NCI-H226 (cell line): Measurements from ENCODE around the gene CAPN11.
A peak's percentile ranks its signal among the peaks of the same experiment; 100 is the strongest.
"Not testable (repeated sequence)": the region's sequence is repeated elsewhere in the genome, so short reads cannot be mapped to it uniquely, and the experiment has no call there.

ENCODE experiments used
- DNase-seq: peaks from one replicate; pipeline ENCODE4 v3.0.0-alpha.2; 2015

The CAPN11 gene

DNA sequence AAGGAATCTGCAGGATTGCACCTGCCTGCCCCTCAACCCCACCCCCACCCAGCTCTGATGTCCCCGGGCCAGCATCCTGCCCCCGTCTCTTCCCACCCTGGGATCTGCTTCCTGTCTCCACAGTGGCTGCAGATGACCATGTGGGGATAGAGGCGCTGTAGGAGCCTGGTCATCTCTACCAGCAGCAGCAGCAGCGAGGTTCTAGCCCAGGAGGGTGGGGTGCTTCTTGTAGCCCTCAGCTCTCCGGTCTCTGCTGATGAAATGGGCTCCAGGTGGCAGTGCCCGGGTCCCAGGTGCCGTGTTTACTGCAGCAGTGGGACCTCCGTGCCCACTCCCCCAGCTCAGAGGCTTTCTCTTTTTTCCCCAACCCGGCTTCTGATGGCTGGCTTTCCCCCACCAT is 25.2 kb downstream of the CAPN11 start:
- DNase-seq = no peak

DNA sequence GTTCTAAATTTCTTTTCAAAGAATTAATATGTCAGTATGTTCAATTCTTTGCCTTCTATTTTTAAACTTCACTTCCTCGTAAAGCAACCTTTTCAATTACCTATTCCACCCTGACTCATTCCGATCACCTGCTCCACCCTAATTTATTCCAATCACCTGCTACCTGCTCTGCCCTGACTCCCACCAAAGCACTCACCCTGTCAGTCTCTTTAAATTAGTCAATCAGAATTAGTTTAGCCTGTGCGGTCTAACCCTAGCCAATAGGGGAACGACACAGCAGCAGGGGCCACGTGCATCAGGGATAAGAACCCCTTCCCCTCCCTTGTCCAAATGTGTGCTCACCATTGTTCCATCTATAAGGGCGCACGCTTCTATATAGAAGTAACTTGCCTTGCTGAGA is 26.7 kb downstream of the CAPN11 start:
- DNase-seq = not testable (repeated sequence)

DNA sequence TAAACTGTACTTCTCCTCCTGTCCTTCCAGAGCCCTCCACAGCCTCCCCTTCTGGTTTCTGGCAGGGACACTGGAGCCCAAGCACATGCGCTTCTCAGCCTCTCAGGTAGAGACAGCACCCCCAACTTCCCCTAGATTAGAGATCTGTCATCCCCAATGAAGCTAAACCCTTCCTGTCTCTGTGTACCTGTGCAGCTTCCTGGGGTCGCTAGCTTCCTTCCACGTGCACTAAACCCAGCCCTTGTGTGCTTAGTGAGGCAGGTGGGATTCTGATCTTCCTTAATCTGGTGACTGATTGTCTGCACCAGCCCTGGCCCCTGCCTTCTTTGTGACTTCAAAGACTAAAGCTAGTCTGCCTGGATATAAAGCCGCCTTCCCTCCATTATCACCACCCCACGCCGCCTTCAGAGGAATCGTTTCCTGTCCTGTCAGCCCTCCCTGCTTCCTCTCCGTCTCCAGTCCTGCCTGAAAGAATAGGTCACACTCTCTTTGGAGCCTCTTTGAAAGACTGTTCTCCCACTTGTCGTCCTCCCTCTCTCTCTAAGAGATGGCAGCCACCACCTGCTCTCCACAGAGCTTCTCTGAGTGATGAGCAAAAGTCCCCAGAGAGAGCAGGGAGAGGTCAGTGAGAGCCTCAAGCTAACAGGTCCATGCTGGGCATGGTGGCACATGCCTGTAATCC is 27.5 kb downstream of the CAPN11 start:
- DNase-seq = no peak

DNA sequence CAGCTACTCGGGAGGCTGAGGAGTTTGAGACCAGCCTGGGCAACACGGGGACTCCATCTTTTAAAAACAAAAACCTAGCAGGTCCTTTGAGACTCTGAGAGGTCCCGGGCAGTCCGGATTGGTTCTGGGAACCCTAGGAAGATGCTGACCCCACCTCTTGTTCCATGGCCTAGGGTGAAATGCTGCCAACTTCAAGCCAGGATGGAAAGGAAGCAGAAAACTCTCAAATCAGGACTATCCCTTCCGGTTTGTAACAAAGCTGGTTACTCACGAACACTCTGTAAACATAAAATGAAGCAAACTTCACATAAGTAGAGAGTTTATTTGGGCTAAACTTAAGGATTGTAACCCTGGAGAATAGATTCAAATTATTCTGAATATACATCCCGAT is 28.0 kb downstream of the CAPN11 start:
- no peak for DNase-seq

DNA sequence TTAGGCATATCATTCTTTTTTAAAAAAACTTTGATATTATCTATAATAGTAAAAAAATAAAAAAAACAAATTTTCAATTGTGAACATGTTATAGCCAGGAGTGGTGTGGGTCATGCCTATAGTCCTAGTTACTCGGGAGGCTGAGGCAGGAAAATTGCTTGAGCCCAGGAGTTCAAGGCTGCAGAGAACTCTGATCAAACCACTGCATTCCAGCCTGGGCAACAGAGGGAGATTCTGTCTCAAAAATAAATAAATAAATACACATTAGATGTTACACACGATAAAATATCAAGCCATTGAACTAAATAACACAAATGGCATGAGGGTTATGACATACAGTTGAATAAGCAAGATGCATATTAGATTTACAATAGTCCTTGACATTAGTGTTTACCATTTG is 30.2 kb downstream of the CAPN11 start:
- DNase-seq = no peak

DNA sequence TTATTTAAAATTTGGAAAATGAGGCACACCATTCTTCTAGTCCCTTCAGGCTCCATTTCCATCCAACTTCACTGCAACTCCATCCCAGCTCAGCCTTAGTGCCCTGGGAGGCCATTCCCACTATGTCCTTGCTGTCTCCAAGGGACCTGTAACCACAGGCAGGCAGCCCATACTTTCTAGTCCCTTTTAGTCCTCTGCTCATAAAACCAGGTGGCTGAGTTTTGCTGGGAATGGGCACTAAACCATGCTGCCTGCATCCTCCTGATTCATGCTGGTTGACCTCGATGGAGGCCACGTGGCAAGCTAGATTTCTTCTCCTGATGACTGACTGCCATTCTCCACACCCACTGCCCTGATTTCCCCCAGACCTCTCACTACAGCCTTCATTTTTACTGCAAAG is 30.6 kb downstream of the CAPN11 start:
- DNase-seq = no peak

DNA sequence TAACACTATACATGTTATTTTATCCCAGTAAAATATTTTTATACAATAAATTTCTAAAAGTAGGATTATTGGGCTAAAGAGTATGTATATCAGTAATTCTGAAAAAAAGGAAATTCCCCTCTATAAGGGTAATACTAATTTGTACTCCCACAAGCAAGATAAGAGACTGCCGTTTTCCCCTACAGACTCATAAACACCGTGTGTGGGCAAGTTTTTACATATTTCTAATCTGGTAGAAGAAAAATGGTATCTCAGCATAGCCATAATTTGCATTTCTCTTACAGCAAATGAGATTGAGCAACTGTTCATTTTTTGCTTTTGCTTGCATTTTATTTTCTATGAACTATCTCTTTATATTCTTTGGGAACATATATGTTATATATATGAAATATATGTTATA is 32.1 kb downstream of the CAPN11 start:
- DNase-seq = peak; percentile 8

DNA sequence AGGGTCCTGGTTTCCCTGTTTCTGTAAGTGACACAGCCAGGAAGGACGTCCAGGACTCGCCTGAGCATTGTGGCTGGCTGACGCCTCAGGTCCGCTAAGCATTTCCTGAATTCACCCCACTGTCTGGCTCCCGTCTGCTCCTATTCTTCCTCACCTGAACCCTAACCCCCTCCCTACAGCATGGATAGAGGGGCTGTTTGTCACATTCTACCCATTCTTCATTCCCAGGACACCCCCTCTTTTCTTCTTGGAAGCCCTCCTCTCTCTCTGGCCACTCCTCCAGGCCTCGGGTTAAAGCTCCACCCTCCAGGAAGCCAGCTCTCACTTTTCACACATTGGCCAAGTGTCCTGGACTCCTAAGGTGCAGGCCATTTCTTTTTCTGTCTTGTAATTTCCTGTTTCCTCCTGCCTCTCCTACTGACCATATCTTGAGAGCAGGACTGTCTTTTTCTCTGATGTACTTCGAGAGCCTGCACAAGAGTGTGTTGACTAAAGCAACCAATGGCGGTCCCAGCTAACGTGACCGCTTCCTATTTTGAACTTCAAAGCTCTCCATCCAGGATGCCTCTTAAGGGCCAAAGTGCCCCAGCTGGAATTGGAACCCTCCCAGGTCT is 33.9 kb downstream of the CAPN11 start:
- peak; percentile 14 for DNase-seq

DNA sequence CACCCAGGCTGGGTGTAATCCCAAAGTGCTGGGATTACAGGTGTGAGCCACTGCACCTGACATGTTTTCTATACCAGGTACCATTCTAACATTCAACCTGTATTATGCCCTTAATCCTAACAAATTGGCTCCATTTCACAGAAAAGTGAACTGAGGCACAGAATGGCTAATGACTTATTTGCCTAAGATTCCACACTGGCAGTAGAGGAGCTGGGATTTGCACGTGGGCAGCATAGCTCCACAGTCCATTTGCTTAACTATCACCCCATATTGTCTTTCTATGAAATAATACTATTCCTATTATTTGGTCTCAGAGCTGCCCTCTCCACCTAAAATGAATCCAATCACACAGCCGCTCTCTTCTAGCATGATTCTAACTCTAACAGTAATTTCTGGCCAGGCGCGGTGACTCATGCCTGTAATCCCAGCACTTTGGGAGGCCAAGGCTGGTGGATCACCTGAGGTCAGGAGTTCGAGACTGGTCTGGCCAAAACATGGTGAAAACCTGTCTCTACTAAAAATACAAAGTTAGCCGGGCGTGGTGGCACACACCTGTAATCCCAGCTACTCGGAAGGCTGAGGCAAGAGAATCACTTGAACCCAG is 34.8 kb downstream of the CAPN11 start:
- no peak for DNase-seq

DNA sequence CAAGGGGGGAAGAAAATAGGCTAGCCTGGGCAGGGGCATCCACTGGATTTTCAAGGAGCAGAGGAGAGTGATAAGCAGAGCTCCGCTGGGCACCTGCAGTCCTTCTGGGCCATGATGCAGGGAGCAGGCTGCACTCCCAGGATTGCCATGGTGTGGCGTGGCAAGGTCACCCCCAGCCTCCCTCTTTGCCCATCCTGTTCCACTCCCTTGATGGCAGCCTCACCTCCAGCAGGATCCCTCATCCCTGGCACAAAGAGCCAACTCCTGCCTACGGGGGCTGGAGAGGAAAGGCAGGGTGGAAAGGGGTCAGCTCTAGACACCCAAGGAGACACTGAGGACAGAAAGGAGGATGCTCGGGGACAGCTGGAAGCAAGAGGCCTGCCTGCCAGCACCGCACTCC is 35.7 kb downstream of the CAPN11 start:
- DNase-seq = no peak

DNA sequence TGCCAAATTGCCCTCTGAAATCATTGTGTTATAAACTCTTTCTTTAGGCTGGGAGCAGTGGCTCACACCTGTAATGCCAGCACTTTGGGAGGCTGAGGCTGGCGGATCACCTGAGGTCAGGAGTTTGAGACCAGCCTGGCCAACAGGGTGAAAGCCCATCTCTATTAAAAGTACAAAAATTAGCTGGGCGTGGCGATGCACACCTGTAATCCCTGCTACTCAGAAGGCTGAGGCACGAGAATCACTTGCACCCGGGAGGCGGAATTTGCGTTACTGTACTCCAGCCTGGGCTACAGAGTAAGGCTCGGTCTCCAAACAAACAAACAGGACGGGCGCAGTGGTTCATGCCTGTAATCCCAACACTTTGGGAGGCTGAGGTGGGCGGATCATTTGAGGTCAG is 37.7 kb downstream of the CAPN11 start:
- not testable (repeated sequence) for DNase-seq

DNA sequence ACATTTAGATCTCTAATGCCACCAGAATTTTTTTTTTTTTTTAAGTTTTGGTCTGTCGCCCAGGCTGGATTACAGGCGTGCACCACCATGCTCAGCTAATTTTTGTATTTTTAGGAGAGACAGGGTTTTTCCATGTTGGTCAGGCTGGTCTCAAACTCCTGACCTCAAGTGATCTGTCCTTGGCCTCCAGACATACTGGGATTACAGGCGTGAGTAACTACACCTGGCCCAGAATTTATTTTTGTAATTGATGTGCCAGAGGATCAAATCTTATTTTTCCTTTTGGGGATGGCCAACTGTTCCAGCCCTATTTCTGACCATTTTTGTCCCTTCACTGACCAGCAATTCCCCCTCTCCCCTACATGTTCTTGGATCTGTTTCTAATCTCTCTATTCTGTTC is 40.1 kb downstream of the CAPN11 start:
- DNase-seq = no peak

DNA sequence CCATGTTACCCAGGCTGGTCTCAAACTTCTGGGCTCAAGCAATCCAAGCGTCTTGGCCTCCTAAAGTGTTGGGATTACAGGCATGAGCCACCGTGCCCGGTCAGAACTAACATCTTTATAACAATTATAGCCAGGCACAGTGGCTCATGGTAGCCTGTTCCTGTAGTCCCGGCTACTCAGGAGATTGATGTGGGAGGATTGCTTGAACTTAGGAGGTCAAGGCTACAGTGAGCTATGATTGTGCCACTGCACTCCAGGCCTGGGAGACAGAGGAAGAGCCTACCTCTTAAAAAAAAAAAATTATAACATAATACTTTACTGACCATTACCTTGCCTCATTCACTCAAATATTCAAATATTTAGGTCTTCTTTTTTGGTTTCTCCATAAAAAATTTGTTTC is 41.3 kb downstream of the CAPN11 start:
- no peak for DNase-seq

DNA sequence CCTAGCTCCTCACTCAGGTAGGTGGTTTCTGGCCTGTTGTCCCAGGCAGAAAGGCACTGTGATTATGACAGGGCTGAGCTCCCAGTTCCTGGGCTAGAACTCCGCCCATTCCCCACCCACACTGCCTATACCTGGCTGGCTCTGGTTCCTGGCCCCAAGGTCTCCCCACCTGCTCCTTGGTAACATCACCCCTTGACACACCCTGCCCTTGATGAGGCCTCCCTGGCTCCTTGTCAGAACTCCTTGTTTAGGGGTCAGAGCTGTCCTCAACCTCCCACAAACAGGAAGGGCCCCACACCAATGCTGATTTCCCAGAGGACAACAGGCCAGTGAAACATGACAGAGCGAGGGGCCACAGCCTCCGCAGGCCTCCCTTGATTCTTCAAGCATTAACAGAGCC is 42.6 kb downstream of the CAPN11 start:
- no peak for DNase-seq

DNA sequence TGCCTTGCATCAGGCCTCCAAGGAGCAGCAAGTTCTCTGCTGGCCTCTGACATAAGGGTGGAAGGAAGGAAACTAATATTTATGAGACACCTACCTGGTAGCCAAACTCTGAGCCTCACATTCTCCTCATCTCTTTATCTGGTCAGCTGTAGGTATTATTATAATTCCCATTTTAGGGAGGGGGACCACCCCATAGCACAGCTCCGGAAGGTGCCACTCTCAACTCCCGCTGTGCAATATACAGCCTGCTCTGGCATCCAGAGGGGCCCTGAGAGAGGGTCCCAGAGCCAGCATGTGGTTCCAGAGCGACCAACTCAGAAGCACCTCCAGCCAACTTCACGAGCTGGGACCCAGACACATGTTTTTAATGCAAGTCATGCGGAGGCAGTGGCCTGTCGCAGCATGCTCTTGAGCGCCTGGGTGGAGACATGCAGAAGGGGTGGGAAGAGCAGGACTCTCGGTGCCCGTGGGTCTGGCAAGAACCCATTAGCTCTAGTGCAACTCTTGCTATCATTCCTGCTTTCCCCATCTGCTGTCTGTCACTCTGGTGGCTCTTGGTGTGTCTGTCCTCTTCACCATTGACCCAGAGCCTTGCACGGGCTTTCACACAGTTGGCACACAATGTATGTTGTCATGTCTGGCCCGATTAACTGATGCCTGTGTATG is 43.2 kb downstream of the CAPN11 start:
- DNase-seq = no peak

DNA sequence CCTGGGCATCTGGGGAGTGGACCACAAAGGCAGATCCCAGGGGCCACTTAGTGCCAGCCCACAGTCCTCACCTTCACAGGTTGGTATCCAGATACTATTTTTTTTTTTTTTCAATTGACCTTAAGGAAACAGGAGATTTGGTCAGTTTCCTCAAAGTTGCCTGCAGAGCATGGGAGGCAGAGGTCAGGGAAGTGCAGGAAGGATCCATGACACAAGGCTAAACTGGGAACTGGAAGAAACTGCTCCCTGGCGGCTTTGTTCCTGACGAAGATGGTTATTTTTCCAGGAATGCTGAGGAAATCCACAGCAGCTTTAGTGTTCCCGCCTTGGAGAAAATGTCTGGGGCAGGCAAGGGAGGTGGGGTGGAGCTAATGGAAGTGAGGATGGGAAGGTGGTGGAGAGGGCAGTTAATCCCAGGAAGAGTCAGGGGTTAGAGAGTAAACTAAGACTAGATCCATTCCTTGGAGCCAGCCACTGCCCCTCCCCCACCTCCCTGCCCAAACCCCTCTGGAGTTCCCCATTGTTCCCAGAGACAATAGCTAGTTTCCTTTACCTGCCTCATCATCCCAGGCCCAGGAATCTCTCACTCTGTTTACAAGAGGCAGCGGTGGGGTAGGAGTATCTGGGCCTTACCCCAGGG is 43.8 kb downstream of the CAPN11 start:
- no peak for DNase-seq

DNA sequence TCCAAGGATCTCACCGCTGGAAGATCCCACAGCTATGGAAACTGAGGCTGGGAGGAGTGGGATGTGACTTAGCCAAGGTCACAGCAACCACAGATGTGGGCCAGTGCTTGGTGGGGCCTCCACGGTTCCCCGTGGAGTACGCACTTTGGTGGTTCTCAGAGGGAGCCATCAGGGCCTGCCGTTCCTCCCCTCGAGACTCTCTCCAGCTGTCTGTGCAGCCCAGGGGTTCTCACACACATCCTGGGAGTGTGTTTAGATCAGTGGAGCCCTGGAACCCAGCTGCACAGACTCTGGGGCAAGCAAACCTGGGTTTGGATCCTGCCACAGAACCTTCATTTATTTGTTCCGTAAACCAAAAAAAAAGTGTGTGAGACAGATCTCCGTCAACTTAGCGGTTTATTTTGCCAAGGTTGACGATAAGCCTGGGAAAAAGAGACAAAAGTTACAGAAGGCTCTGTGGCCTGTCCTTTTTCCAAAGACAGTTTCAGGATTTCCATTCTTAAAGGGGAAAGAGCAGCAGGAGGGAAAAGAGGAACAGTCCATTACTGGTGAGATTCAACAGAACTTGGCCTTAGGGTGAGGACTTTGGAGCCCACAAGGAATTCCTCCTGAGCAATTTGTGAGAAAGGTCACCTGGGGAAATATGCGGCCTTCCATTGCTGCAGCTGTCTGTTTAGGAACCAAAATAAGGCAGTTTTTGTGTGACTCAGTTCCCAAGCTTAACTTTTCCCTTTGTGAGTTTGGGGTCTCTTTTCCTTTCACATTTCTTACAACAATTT is 44.5 kb downstream of the CAPN11 start:
- DNase-seq = no peak

DNA sequence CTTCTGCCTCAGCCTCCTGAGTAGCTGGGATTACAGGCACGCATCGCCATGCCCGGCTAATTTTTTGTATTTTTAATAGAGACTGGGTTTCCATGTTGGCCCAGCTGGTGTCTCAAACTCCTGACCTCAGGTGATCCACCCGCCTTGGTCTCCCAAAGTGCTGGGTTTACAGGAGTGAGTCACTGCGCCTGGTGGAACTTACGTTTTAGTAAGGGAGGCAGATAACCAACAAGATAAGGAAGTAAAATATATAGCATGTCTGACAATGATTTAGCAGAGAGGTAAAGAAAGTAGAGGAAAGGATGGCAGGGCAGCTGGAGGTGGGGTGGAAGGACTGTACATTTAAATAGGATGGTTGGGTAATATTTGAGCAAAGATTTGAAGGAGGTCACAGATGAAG is 45.3 kb downstream of the CAPN11 start:
- DNase-seq = no peak

DNA sequence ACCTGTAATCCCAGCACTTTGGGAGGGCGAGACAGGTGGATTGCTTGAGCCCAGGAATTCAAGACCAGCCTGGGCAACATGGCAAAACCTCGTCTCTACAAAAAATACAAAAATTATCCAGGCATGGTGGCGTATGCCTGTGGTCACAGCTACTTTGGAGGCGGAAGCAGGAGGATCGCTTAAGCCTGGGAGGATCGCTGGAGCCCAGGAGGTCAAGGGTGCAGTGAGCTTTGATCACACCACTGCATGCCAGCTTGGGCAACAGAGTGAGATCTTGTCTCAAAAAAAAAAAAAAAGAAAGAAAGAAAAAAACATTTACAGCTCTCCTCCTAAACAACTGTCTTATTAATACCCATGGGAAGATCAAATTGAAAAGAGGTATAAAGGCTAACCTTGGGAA is 49.3 kb downstream of the CAPN11 start:
- DNase-seq = no peak

DNA sequence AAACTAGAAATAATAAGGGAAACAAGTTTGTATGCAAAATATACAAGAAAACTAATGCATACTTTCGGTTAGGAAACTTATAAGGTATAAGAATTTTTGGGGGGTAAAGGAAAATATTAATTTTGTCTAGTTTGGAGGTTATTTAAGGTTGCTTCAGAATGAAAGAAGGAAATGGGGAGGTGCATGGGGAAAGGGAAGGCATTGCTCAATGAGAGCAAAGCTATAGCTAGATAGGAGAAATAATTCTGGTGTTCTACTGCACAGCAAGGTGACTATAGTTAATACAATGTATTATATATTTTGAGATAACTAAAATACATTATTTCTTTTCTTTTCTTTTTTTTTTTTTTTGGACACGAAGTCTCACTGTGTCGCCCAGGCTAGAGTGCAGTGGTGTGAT is 52.7 kb downstream of the CAPN11 start:
- no peak for DNase-seq

DNA sequence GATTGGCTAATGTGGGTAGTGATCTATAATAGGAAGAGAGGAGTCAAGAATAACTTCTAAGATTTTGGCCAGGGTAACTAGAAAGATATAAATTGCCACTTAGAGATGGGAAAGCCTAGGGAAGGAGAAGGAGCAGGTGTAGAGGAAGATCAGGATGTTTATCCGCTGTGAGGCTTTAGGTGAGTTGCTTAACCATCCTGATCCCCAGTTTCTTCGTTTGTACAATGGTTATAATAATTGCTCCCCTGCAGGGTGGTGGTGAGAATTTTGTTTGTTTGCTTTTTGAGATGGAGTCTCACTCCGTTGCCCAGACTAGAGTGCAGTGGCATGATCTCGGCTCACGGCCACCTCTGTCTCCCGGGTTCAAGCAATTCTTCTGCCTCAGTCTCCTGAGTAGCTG is 55.7 kb downstream of the CAPN11 start:
- DNase-seq = no peak

DNA sequence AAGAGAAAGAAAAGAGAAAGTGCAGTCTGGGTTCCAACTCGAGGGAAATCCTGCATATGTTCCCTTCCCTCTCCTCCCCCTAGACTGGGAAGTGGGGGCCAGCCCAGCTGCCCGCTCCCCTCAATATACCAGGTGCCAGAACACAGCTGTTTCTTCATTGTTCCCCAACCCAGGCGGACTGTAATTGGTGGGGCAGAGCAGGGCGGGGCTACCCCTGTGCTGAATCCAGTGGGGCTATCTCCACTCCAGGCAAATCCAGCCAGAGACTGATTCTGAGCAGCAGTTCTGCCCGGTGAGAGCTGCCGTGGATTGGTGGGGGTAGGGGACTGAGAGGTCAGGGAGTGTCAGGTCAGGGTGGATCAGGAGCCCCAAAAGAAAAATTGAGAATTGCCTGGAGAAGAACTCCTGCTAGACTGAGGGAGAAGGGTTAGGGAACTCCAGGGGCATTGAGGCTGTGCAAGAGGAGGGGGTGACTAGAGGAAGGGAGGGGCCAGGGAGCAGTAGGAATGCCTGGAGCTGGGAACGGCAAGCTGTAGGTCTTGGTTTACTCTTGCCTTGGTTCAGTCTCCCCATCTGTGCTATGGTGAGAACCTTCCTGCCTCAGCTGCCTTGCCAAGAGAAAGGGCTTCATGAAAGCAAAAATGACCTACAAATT is 58.2 kb downstream of the CAPN11 start, which contains the start of gene MYMX:
Gene MYMX (plus strand): TSS at position 250 of the 655 bp plus-strand sequence. CDS start 546 bp downstream, outside the sequence.
- no peak for DNase-seq
